ENCODE results near the gene HNRNPL.
"Not testable (repeated sequence)": the region's sequence is repeated elsewhere in the genome, so short reads cannot be mapped to it uniquely, and the experiment has no call there.

Gene HNRNPL

DNA sequence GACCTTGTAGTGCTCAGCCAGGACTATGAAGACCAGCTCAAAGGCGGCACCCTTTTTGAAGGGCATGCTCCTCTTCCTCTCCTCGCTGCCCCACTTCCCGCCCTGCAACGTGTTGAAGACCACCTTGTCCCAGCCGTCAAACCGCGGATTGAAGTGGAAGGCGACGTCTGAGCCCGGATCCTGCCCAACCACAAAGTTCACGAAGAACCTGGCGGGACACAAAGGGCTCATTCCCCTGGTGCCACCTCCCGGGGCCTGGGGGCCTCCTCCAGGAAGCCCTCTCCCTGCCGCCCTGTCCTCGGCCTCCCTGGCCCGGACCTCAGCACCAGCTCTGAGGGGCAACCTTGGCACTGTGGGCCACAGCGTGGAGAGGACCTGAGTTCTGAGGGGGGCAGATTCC, 41.0 kb downstream of the HNRNPL start:
- FAIRE-seq: no peak

DNA sequence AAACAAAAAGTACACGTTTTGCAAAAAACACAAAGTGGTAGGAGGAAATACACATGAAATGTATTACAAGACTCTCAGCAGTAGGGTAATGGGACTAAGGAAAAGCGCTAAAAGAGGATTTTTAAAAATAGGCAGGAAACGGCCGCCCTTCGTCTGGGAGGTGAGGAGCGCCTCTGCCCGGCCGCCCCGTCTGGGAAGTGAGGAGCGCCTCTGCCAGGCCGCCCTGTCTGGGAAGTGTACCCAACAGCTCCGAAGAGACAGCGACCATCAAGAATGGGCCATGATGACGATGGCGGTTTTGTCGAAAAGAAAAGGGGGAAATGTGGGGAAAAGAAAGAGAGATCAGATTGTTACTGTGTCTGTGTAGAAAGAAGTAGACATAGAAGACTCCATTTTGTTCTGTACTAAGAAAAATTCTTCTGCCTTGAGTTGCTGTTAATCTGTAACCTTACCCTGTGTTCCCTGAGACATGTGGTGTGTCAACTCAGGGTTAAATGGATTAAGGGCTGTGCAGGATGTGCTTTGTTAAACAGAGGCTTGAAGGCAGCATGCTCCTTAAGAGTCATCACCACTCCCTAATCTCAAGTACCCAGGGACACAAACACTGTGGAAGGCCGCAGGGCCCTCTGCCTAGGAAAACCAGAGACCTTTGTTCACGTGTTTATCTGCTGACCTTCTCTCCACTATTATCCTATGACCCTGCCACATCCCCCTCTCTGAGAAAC, 42.2 kb downstream of the HNRNPL start:
- not testable (repeated sequence) for FAIRE-seq; DNase-seq (ENCODE audit: extremely low spot score, insufficient read length, low read depth)

More for the DNA sequence above, 41.0 kb downstream of the HNRNPL start:
- DNase-seq (ENCODE audit: extremely low spot score, insufficient read length, low read depth): no peak

DNA sequence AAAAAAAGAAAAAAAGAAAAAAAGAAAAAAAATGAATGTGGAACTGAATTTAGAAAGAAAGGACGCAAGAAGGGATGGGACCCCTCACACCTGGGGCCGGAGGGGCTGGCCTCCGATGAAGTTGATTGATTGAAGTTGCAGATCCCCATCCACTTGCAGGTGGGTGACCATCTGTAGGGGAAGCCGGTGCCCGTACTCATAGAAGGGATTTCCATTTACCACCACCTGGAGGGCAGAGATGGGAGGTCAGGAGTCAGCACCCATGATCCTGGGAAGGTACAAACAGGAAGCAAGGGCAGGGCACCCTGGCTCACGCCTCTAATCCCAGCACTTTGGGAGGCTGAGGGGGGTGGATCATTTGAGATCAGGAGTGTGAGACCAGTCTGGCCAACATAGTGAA, 43.4 kb downstream of the HNRNPL start:
- no peak for FAIRE-seq
- no peak for DNase-seq (ENCODE audit: extremely low spot score, insufficient read length, low read depth)

DNA sequence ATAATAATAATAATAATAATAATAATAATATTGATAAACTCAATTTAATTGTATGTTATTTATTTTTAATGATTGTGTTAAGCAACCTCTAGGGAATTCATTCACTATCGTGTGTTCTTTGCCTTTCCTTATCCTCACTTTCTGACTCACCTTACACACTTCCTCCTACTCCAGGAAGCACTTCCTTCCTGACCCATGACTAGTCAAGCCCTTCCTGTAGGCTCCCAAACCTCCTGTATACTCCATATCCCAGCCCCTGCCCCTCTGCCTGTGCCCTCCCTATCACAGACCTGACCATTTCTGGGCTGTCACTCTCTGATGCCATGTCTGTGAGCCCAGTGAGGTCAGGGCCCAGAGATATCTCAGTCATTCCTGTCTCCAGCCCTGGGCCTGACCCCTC, 44.6 kb downstream of the HNRNPL start:
- no peak for DNase-seq (ENCODE audit: extremely low spot score, insufficient read length, low read depth)
- FAIRE-seq: no peak

DNA sequence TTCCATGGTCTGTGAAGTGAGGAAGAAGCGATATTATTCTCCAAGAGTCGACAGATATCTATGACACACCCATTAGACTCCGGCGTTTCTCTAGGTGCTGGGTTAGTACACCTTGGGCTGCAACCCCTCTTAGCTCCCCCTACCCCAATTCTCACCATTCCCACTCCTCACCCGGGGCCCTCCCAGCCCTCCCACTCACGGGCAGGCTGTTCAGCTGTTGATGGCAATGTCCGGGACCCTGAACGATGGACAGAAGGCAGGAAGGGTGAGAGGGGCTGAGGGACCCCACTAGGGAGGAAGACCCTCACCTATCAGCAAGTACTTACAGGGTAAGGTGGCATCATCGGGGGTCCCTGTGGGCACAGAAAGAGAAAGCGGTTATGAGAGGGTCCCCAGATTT, 46.2 kb downstream of the HNRNPL start:
- FAIRE-seq: no peak
- DNase-seq (ENCODE audit: extremely low spot score, insufficient read length, low read depth): no peak

DNA sequence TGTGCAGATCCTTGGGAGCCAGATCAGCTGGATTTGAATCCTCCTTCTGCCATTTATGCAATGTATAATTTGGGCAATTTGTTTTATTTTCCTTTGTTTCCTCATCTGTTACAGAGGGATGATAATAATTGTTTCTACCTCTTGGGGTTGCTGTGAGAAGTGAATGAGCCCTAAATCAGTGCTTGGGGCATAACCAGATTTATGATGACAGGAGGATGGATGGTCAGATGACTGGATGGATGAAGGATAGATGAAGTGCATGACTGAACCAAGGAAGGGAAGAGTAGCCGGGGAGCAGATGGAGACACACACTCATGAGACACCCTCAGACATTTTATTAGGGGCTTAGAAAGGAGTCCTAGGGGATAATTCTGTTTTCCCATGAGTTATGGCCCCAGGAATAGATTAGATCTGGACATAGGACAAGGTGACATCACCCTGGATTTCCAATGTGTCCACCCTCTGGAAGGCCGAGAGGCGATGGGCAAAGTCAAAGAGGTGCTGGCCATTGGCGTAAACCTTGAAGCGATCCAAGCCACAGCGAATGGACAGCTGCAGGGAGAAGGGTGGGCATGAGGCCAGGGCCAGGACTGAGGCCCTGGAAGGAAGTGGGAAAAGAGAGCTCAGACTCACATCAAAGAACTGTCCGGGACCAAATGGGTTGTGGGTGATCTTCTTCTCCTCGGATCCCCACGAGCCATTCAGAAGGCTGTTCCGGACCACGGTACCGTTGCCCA, 48.3 kb downstream of the HNRNPL start:
- FAIRE-seq (no peak), DNase-seq (ENCODE audit: extremely low spot score, insufficient read length, low read depth) (no peak)

DNA sequence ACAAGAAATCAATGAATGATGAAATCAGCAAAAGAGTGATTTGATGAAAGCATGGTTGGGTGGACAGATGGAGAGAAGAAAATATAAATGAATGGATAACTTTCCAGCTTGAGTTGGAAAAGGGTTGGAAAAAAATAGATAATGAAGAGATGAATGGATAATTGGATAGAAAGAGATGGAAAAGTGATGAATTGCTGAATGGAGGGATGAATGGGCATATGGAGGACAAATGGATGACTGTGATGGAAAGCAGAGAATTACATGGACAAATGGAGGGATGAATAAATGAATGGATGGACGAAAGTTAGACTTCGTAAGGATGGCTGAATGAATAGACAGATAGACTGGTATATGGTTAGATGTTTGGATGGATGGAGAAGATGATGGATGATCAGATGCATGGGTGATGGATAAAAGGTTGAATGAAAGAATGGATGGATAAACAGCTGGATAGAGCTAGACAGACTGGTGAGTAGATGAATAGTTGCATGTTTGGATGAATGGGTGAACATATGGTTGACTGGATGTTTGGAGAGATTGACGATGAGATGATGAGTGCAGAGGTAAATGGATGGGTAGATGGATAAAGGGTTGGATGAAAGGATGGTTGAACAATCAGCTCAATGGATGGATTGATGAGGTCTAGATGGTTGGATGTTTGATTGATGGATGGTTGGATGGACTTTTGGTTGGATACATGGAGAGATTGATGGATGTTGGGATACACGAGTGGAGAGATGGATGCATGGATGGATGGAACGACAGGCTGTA, 49.0 kb downstream of the HNRNPL start:
- DNase-seq (ENCODE audit: extremely low spot score, insufficient read length, low read depth) (no peak), FAIRE-seq (no peak)

DNA sequence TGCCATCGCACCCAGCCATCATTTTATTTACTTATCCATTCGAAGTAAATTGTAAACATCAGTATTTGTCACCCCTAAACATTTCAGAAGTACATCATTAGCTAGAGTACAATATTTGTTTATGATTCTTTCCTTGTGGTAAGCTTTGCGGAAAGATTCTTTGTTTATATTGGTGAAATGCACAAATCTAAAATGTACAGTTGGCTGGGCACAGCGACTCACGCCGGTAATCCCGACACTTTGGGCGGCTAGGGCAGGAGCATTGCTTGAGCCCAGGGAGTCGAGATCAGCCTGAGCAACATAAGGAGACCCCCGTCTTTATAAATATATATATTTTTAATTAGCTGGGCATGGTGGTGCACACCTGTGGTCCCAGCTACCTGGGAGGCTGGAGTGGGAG, 50.7 kb downstream of the HNRNPL start:
- FAIRE-seq (no peak), DNase-seq (ENCODE audit: extremely low spot score, insufficient read length, low read depth) (no peak)

DNA sequence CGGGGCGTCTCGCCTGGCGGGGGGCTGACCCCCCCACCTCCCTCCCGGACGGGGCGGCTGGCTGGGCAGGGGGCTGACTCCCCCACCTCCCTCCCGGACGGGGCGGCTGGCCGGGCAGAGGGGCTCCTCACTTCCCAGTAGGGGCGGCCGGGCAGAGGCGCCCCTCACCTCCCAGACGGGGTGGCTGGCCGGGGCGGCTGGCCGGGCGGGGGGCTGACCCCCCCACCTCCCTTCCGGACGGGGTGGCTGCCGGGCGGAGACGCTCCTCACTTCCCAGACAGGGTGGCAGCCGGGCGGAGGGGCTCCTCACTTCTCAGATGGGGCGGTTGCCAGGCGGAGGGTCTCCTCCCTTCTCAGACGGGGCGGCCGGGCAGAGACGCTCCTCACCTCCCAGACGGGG, 52.0 kb downstream of the HNRNPL start:
- not testable (repeated sequence) for DNase-seq (ENCODE audit: extremely low spot score, insufficient read length, low read depth); FAIRE-seq

DNA sequence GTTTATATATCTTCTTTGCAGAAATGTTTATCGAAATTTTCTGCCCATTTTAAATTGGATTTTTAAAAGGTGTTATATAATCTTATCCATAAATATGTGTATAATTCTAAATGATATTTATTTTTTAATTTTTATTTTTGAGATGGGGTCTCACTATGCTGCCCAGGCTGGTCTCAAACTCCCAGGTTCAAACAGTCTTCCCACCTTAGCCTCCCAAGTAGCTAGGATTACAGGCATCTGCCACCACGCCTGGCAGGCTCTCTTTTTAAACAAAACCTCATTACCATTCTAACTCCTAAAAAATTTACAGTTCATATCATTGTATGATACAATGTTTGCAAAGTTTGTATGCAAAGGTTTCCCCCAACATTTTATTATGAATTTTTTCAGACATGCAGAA, 53.6 kb downstream of the HNRNPL start:
- no peak for FAIRE-seq
- no peak for DNase-seq (ENCODE audit: extremely low spot score, insufficient read length, low read depth)

DNA sequence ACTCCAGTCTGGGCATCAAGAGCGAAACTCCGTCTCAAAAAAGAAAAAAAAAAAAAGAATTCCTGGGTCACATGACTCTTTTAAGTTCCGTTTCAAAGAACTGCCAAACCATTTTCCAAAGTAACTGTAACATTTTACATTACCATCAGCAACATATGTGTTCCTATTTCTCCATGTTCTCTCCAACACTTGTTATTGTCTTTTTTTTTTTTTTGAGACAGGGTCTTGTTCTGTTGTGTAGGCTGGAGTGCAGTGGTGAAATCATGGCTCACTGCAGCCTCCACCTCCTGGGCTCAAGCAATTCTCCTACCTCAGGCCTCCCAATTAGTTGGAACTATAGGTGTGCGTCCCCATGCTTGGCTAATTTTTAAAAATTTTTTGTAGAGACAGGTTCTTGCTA, 54.2 kb downstream of the HNRNPL start:
- FAIRE-seq: no peak
- DNase-seq (ENCODE audit: extremely low spot score, insufficient read length, low read depth): no peak

DNA sequence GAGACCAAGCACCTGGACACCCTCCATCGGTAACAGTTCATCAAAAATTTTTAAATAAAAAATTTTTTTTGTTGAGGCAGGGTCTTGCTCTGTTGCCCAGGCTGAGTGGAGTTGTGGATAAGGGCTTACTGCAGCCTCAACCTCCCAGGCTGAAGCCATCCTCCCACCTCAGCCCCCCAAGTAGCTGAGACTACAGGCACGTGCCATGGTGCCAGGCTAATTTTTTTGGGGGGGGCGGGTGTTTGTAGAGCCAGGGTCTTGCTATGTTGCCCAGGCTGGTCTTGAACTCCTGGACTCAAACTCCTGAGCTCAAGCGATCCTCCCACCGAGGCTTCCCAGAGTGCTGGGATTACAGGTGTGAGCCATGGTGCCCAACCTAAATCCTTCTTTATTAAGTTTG, 56.1 kb downstream of the HNRNPL start:
- DNase-seq (ENCODE audit: extremely low spot score, insufficient read length, low read depth) (no peak), FAIRE-seq (no peak)

DNA sequence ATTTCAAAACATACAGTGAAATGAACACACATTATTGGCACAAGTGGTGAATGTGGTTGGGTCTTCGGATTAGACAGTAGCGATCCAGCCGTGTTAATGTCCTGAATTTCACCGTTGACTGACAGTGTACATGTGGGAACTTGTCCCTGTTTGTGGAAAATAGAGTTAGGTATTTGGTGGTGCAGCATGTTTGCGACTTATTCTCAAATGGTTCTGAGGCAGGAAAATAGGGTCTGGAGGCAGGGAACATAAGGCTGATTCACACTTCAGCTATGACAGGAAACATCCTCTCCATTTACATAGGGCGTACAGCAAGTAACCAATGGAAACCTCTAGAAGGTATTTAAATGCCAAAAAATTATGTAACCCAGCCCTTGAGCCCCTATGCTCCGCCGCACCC, 56.6 kb downstream of the HNRNPL start:
- DNase-seq (ENCODE audit: extremely low spot score, insufficient read length, low read depth) (no peak), FAIRE-seq (no peak)

DNA sequence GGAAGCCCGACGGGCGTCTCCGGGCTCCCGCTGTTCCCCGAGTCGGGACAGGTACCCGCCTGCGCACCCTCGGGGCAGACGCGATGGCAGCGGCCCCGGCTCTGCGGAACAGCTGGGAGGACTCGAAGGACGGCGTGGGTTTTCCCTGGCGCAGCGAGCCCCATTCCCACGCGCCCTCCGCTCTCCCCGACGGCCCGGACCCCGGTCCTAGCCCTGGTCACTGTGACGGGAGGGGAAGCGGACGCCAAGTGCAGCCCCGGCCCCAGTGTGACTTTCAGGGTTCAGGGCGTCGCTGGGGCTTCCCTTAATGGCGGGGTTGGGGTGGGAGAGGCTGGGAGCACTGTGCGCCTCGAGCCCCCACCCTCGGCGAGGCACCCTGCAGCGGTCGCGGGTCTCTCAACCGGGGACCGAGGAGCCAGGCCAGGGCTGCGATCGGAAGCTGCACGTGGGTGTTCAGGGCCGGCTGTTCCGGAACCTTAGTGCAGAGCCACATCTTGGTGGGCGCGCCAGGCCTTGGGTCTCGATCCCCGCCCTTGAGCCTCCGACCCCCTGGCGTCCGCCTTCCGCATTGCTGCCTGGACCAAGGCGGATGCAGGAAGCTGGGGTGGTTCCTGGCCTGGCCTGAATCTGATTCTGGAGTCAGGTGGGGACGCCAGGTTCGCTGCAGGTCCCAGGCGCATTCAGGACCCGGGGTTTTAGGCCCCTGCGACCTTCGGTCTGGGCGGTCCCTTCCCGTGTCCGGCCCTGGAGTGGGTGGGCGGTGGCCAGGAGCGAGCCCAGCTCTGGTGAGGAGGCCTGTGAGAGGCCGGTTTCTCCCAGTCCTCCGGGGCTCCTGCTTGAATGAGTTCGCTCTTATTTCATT, 57.3 kb downstream of the HNRNPL start:
- FAIRE-seq (no peak), DNase-seq (ENCODE audit: extremely low spot score, insufficient read length, low read depth) (no peak)

DNA sequence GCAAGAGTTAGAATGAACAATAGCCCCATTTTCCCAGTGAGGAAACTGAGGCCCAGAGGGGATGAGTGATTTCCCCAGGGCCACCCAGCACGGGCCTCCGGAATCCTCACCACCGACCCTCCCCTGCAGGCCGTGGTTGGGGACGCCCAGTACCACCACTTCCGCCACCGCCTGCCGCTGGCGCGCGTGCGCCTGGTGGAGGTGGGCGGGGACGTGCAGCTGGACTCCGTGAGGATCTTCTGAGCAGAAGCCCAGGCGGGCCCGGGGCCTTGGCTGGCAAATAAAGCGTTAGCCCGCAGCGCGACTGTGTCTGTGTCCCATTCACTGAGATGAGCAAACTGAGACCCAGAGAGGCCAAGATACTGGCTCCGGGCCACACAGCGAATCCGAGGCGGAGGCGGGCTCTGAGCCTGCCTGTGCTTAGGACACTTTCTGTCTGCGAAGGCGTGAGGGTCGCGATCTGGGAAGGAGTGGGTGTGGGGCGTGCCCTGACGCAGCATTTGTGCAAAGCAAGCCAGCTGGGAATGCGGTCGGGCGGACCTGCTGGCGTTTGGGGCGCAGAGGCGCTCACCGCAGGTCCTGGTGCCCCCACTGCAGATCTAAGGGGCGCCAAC, 58.2 kb downstream of the HNRNPL start:
- DNase-seq (ENCODE audit: extremely low spot score, insufficient read length, low read depth): not testable (repeated sequence)
- peak; percentile 98 for FAIRE-seq

DNA sequence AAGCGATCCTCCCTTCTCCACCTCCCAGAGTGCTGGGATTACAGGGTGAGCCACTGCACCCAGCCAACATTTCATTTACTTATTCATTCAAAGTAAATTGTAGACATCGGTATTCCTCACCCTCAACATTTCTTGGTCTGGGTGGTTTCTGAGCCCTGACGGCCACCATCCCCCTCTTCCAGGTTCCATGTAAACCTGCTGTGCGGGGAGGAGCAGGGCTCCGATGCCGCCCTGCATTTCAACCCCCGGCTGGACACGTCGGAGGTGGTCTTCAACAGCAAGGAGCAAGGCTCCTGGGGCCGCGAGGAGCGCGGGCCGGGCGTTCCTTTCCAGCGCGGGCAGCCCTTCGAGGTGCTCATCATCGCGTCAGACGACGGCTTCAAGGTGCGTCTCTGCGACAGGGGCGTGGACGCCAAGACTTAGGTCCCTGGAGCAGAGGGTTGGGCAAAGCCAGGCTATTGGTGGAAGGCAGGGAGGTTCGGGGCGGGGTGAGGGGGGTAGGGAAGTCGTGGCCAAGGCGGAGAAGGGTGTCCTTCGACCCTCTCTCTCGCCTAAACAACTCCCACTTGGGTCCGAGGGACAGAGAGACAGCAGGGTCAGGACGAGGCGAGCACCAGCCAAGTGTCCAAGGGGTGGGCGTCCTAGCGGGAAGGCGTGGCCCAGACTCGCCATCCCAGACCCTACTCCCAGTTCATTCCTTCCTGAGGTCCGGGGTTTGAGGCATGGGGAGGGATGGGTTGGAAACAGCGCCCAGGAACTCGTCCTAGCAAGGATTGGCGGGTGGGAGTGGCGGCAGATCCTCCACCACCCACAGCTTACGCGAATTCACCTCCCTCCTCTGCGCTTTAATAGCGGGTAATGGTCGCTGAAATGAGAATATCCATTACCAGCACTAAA, 59.0 kb downstream of the HNRNPL start:
- DNase-seq (ENCODE audit: extremely low spot score, insufficient read length, low read depth); FAIRE-seq: not testable (repeated sequence)

DNA sequence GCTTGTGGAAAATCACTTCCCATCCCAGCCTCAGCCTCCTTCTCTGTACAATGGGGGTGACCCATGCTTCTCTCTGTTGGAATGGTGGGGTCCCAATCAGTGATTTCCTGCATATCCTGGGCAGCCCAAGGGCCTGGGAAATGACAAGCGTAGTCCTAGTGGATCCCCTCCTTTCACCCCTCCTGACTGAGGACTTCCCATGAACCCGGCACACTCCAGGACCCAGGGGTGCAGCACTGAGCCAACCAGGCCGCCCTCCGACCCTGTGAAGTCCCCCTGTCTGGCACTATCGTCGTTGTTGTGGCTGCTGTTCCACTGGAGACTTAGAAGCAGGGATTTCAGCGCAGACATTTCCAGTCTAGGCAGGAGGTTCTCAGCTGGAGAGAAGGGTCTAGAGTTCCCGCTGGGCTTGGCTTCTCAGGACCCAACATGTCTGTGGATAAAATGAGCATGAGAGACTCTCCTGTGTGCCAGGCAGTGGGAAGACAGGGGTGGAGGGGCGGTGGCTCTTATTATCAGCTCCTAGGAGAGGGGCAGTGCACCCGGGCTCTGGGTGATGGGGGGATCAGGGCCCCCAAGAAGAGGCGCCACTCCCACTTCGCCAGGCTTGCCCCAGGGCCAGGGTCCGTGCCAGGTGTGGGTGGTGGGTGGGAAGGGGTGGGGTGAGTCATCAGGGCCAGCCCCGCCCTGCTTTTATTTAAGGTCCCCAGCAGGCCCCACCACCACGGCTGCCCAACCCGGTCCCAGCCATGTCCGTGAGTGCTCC, 61.1 kb downstream of the HNRNPL start, which contains the start of gene LGALS7B:
TSS of gene LGALS7B (plus strand) at position 723 of the 766 bp plus-strand sequence. CDS start at position 750, 27 bp downstream.
- FAIRE-seq (no peak), DNase-seq (ENCODE audit: extremely low spot score, insufficient read length, low read depth) (no peak)

All from GM18507 (cell line).